HEK293 (cell line): ENCODE data around the gene TBCC.
A peak's percentile ranks its signal among the peaks of the same experiment; 100 is the strongest.

ENCODE experiments used
- CTCF ChIA-PET: fragments of 350-600 bp; formaldehyde crosslinking; extraction: SDS; loops from one replicate; lab custom pipeline; 2021; ENCODE audit warnings: antibody characterized with exemption; lab: Yijun Ruan, JAX
- POLR2A ChIA-PET: fragments of 300-600 bp; formaldehyde crosslinking; extraction: SDS; loops from one replicate; lab custom pipeline; 2020; ENCODE audit warnings: antibody characterized with exemption, inconsistent platforms; lab: Yijun Ruan, JAX
- H3K27ac ChIP-seq: fragments of 200-500 bp; sonication (Bioruptor generic); 2 replicates; pipeline ENCODE4 v1.5.1; 2014; ENCODE audit warnings: low read depth, low read length, control low read depth, inconsistent platforms; ENCODE audit errors: extremely low read depth
- H3K36me3 ChIP-seq, 2 experiments: fragments of 200-500 bp in 1 of 2; sonication (Bioruptor generic) in 1 of 2; 1 replicate in 1 of 2; 2 replicates in 1 of 2; pipeline ENCODE4 v1.5.1; 2014 to 2017; ENCODE audit warnings: inconsistent platforms in 2 of 2, low read length in 2 of 2; ENCODE audit not compliant: control insufficient read depth in 2 of 2, insufficient read depth in 1 of 2
- H3K4me1 ChIP-seq: fragments of 200-500 bp; sonication (Bioruptor generic); 2 replicates; pipeline ENCODE4 v1.5.1; 2014; ENCODE audit warnings: mild to moderate bottlenecking, low read length, inconsistent platforms; ENCODE audit not compliant: control insufficient read depth, insufficient read depth
- H3K4me3 ChIP-seq: 2 replicates; pipeline ENCODE4 v1.5.1; 2011; ENCODE audit warnings: low read depth, mild to moderate bottlenecking, control low read depth, low read length, moderate library complexity
- H3K9me3 ChIP-seq: fragments of 200-500 bp; sonication (Bioruptor generic); 2 replicates; pipeline ENCODE4 v1.5.1; 2014; ENCODE audit warnings: low read depth, low read length, inconsistent platforms; ENCODE audit not compliant: control insufficient read depth, insufficient read depth
- EGR2 ChIP-seq: fragments of 450-650 bp; formaldehyde crosslinking; IDR thresholded peaks from 2 replicates; pipeline ENCODE4 v1.5.1; 2016; ENCODE audit warnings: low read depth, missing biosample characterization, missing genetic modification characterization
- GLI2 ChIP-seq: fragments of 450-650 bp; formaldehyde crosslinking; IDR thresholded peaks from 2 replicates; pipeline ENCODE4; 2017; ENCODE audit warnings: missing biosample characterization, missing genetic modification characterization, low read depth, borderline replicate concordance
- SALL2 ChIP-seq: fragments of 450-650 bp; formaldehyde crosslinking; IDR thresholded peaks from 2 replicates; pipeline ENCODE4 v1.5.0; 2017; ENCODE audit warnings: missing biosample characterization, mild to moderate bottlenecking, missing genetic modification characterization, borderline replicate concordance
- SP3 ChIP-seq: fragments of 450-650 bp; formaldehyde crosslinking; IDR thresholded peaks from 2 replicates; pipeline ENCODE4 v1.5.1; 2016; ENCODE audit warnings: missing biosample characterization, missing genetic modification characterization
- ZNF10 ChIP-seq: fragments of 450-650 bp; formaldehyde crosslinking; IDR thresholded peaks from 2 replicates; pipeline ENCODE4 v1.5.1; 2017; ENCODE audit warnings: missing biosample characterization, missing genetic modification characterization
- ZNF510 ChIP-seq: fragments of 450-650 bp; formaldehyde crosslinking; IDR thresholded peaks from 2 replicates; pipeline ENCODE4 v1.5.1; 2018; ENCODE audit warnings: mild to moderate bottlenecking, missing genetic modification characterization, missing biosample characterization; ENCODE audit not compliant: insufficient replicate concordance
- ZNF521 ChIP-seq: fragments of 450-650 bp; formaldehyde crosslinking; IDR thresholded peaks from 2 replicates; pipeline ENCODE4 v1.5.1; 2017; ENCODE audit warnings: missing biosample characterization, mild to moderate bottlenecking, missing genetic modification characterization
- ZNF561 ChIP-seq: fragments of 450-650 bp; IDR thresholded peaks from 2 replicates; pipeline ENCODE4 v1.5.1; 2018; ENCODE audit warnings: missing biosample characterization, missing genetic modification characterization, borderline replicate concordance
- ZNF660 ChIP-seq: fragments of 450-650 bp; IDR thresholded peaks from 2 replicates; pipeline ENCODE4 v1.5.1; 2018; ENCODE audit warnings: missing biosample characterization, mild to moderate bottlenecking, missing genetic modification characterization
- ZNF677 ChIP-seq: fragments of 450-650 bp; IDR thresholded peaks from 2 replicates; pipeline ENCODE4 v1.5.0; 2018; ENCODE audit warnings: missing biosample characterization, mild to moderate bottlenecking, missing genetic modification characterization, moderate library complexity
- ZNF777 ChIP-seq: fragments of 450-650 bp; formaldehyde crosslinking; IDR thresholded peaks from 2 replicates; pipeline ENCODE4 v1.5.1; 2017; ENCODE audit warnings: missing biosample characterization, missing genetic modification characterization, borderline replicate concordance
- ZSCAN30 ChIP-seq: fragments of 450-650 bp; IDR thresholded peaks from 2 replicates; pipeline ENCODE4 v1.5.1; 2018; ENCODE audit warnings: missing biosample characterization, mild to moderate bottlenecking, missing genetic modification characterization, moderate library complexity
- TF ChIP-seq, protein P1 (sequence below): fragments of 450-650 bp; formaldehyde crosslinking; IDR thresholded peaks from 2 replicates; pipeline ENCODE4 v1.5.1; 2016; ENCODE audit warnings: missing biosample characterization, missing genetic modification characterization
- TF ChIP-seq, protein P2 (sequence below): fragments of 450-650 bp; formaldehyde crosslinking; IDR thresholded peaks from 2 replicates; pipeline ENCODE4 v1.5.1; 2016; ENCODE audit warnings: missing biosample characterization, missing genetic modification characterization, low read depth
- TF ChIP-seq, protein P3 (sequence below): fragments of 450-650 bp; formaldehyde crosslinking; IDR thresholded peaks from 2 replicates; pipeline ENCODE4 v1.5.1; 2017; ENCODE audit warnings: missing biosample characterization, missing genetic modification characterization
- TF ChIP-seq, protein P4 (sequence below): fragments of 450-650 bp; formaldehyde crosslinking; IDR thresholded peaks from 2 replicates; pipeline ENCODE4 v1.5.1; 2016; ENCODE audit warnings: missing biosample characterization, missing genetic modification characterization

The TBCC gene

DNA sequence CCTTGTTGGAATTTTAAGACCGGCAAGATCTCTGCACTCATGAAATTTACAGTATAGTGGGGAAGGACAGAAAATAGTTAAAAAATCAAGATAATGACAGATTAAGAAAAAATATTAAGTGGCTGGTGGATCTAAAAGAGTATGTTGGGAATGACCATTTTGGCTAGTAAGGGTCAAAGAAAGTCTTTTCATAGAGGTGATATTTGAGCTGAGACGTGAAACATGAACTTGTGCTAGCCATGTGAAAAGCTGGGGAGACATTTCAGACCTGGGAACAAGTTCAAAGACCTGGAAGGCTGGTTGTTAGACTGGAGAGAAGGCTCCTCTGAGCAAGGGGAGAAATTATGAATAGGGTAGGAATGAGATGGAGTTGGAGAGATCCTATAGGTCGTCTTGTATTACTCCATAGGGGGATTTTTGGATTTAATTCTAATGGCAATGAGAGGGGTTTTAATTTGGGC lies 40.7 kb upstream of the TBCC start:
- TF ChIP-seq GLI2 (tag by site-specific recombination) (no peak), SP3 (tag by site-specific recombination) (no peak)
- TF ChIP-seq, protein P1, sequence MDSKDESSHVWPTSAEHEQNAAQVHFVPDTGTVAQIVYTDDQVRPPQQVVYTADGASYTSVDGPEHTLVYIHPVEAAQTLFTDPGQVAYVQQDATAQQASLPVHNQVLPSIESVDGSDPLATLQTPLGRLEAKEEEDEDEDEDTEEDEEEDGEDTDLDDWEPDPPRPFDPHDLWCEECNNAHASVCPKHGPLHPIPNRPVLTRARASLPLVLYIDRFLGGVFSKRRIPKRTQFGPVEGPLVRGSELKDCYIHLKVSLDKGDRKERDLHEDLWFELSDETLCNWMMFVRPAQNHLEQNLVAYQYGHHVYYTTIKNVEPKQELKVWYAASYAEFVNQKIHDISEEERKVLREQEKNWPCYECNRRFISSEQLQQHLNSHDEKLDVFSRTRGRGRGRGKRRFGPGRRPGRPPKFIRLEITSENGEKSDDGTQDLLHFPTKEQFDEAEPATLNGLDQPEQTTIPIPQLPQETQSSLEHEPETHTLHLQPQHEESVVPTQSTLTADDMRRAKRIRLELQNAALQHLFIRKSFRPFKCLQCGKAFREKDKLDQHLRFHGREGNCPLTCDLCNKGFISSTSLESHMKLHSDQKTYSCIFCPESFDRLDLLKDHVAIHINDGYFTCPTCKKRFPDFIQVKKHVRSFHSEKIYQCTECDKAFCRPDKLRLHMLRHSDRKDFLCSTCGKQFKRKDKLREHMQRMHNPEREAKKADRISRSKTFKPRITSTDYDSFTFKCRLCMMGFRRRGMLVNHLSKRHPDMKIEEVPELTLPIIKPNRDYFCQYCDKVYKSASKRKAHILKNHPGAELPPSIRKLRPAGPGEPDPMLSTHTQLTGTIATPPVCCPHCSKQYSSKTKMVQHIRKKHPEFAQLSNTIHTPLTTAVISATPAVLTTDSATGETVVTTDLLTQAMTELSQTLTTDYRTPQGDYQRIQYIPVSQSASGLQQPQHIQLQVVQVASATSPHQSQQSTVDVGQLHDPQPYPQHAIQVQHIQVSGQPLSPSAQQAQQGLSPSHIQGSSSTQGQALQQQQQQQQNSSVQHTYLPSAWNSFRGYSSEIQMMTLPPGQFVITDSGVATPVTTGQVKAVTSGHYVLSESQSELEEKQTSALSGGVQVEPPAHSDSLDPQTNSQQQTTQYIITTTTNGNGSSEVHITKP (tag by site-specific recombination): peak; percentile 53
- Histone ChIP-seq H3K27ac (no peak overlapping the region), H3K36me3 (no peaks in the 10 kb centered on the region), H3K9me3 (no peaks in the 10 kb centered on the region), H3K4me3 (no peak overlapping the region), H3K4me1 (peaks cover 18% of the 10 kb centered on the region)
- CTCF ChIA-PET: interaction anchor here (0.6 to 1.2 kb wide), 3 partner anchors 25 to 386 kb away, joined by 3 to 5 read pairs (median 3); no protein-coding TSS in a partner anchor
- POLR2A ChIA-PET: interaction anchor here (0.9 to 16.3 kb wide), 3 partner anchors 13 to 57 kb away, joined by 3 to 316 read pairs (median 5); partner anchors contain the start of gene TBCC

DNA sequence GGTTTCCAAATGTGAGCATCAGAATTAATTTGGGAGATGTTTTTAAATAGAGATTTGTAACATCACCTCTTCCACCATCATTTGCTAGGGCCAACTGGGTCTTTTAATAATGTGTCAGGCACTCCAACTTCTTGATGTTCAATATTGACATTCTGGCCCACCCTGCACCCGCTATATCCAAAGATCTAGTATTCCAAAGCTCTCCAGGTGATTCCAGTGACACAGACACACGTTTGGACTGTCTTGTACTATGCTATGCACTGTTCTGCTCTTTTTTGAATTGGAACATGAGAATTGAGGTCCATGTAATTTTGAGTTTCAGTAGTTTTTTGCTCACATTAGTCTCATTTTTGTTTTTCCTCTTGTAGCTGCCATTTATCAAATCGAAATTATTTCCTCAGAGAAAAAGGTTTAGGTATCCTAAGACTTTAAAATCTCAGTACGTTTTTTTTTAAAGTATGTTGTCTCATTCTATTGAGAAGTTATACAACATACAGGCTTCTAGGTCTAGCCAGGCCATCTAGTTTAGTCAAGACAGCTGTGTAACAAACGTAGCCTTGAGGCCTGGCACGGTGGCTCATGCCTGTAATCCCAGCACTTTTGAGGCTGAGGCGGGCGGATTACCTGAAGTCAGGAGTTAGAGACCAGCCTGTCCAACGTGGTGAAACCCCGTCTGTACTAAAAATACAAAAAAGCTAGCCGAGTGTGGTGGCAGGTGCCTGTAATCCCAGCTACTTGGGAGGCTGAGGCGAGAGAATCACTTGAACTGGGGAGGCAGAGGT lies 39.0 kb upstream of the TBCC start:
- ChIA-PET CTCF (interaction anchor here (0.6 to 2.8 kb wide), 7 partner anchors 20 to 123 kb away, joined by 3 to 9 read pairs (median 3); no protein-coding TSS in a partner anchor), POLR2A (interaction anchor here (0.7 to 16.3 kb wide), 3 partner anchors 33 to 206 kb away, joined by 3 to 316 read pairs (median 3); partner anchors contain the start of gene TBCC)
- Histone ChIP-seq H3K9me3 (no peaks in the 10 kb centered on the region), H3K4me1 (peaks cover 12% of the 10 kb centered on the region), H3K4me3 (peak overlapping the region; percentile 98), H3K36me3 (no peaks in the 10 kb centered on the region), H3K27ac (no peak overlapping the region)
- TF ChIP-seq ZNF10 (tag by site-specific recombination): peak; percentile 81
- TF ChIP-seq, protein P2, sequence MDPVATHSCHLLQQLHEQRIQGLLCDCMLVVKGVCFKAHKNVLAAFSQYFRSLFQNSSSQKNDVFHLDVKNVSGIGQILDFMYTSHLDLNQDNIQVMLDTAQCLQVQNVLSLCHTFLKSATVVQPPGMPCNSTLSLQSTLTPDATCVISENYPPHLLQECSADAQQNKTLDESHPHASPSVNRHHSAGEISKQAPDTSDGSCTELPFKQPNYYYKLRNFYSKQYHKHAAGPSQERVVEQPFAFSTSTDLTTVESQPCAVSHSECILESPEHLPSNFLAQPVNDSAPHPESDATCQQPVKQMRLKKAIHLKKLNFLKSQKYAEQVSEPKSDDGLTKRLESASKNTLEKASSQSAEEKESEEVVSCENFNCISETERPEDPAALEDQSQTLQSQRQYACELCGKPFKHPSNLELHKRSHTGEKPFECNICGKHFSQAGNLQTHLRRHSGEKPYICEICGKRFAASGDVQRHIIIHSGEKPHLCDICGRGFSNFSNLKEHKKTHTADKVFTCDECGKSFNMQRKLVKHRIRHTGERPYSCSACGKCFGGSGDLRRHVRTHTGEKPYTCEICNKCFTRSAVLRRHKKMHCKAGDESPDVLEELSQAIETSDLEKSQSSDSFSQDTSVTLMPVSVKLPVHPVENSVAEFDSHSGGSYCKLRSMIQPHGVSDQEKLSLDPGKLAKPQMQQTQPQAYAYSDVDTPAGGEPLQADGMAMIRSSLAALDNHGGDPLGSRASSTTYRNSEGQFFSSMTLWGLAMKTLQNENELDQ: no peak
- TF ChIP-seq ZSCAN30: no peak
- no peak for TF ChIP-seq ZNF660 (tag by site-specific recombination)
- no peak for TF ChIP-seq ZNF777 (tag by site-specific recombination)
- TF ChIP-seq, protein P3, sequence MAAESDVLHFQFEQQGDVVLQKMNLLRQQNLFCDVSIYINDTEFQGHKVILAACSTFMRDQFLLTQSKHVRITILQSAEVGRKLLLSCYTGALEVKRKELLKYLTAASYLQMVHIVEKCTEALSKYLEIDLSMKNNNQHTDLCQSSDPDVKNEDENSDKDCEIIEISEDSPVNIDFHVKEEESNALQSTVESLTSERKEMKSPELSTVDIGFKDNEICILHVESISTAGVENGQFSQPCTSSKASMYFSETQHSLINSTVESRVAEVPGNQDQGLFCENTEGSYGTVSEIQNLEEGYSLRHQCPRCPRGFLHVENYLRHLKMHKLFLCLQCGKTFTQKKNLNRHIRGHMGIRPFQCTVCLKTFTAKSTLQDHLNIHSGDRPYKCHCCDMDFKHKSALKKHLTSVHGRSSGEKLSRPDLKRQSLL (tag by site-specific recombination): no peak

DNA sequence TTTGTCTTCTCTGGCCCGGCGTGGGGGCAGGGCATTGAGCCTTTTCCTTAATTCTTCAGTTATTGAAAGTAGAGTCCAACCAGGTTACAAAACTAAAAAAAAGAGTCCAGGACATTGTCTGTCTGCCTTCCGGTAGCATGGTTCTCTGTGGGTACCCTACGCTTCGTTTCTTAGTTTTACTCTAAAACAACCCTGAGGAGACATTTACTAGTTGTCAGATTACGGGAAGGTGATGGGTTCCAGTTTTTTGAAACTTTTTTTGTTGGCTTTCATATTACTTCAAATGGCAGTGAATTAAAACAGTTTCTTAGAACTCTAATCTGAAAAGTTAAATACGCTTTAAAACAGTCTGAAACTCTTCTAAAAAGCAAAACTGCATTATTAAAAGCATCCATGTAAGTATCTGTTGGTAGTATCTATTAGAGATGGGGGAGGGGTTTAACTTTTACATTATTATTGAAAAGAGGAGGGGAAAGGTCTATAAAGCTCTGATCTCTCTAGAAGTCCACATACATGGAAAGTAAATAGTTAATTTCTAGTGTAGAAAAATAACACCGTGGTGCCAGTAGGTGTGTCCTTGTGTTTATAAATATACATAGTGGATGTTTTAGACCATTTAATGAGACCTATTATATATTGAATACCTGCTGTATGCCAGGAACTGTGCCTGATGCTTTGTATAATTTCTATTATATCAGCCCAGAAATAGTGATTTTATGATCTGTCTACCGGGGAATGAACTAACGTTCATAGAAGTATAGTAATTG lies 38.2 kb upstream of the TBCC start:
- peak overlapping the region; percentile 100 for H3K27ac ChIP-seq
- H3K9me3 ChIP-seq: no peaks in the 10 kb centered on the region
- peak overlapping the region; percentile 98 for H3K4me3 ChIP-seq
- CTCF ChIA-PET: interaction anchor here (0.6 to 2.8 kb wide), 5 partner anchors 32 to 122 kb away, joined by 3 to 9 read pairs (median 3); no protein-coding TSS in a partner anchor
- POLR2A ChIA-PET: interaction anchor here (0.6 to 16.3 kb wide), 5 partner anchors 25 to 100 kb away, joined by 3 to 316 read pairs (median 5); partner anchors contain the start of gene TBCC
- no peaks in the 10 kb centered on the region for H3K36me3 ChIP-seq
- peaks cover 10% of the 10 kb centered on the region; the same call in 1 of the 2 replicates for H3K4me1 ChIP-seq
- TF ChIP-seq ZNF561 (tag by site-specific recombination) (no peak), ZNF521 (tag by site-specific recombination) (no peak), SALL2 (tag by site-specific recombination) (no peak), ZNF677 (tag by site-specific recombination) (no peak), ZNF510 (tag by site-specific recombination) (no peak), EGR2 (no peak)
- TF ChIP-seq, protein P4, sequence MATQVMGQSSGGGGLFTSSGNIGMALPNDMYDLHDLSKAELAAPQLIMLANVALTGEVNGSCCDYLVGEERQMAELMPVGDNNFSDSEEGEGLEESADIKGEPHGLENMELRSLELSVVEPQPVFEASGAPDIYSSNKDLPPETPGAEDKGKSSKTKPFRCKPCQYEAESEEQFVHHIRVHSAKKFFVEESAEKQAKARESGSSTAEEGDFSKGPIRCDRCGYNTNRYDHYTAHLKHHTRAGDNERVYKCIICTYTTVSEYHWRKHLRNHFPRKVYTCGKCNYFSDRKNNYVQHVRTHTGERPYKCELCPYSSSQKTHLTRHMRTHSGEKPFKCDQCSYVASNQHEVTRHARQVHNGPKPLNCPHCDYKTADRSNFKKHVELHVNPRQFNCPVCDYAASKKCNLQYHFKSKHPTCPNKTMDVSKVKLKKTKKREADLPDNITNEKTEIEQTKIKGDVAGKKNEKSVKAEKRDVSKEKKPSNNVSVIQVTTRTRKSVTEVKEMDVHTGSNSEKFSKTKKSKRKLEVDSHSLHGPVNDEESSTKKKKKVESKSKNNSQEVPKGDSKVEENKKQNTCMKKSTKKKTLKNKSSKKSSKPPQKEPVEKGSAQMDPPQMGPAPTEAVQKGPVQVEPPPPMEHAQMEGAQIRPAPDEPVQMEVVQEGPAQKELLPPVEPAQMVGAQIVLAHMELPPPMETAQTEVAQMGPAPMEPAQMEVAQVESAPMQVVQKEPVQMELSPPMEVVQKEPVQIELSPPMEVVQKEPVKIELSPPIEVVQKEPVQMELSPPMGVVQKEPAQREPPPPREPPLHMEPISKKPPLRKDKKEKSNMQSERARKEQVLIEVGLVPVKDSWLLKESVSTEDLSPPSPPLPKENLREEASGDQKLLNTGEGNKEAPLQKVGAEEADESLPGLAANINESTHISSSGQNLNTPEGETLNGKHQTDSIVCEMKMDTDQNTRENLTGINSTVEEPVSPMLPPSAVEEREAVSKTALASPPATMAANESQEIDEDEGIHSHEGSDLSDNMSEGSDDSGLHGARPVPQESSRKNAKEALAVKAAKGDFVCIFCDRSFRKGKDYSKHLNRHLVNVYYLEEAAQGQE: no peak
